Fibroblast of skin of left quadriceps (primary cell): ENCODE results near the gene MYO15B.
"Not testable (repeated sequence)": the region's sequence is repeated elsewhere in the genome, so short reads cannot be mapped to it uniquely, and the experiment has no call there.

Experiments
- DNase-seq, 2 experiments: peaks; one replicate each; pipeline ENCODE4 v3.0.0-alpha.2; 2013; ENCODE audit warnings: low read depth in 2 of 2

The MYO15B gene

DNA sequence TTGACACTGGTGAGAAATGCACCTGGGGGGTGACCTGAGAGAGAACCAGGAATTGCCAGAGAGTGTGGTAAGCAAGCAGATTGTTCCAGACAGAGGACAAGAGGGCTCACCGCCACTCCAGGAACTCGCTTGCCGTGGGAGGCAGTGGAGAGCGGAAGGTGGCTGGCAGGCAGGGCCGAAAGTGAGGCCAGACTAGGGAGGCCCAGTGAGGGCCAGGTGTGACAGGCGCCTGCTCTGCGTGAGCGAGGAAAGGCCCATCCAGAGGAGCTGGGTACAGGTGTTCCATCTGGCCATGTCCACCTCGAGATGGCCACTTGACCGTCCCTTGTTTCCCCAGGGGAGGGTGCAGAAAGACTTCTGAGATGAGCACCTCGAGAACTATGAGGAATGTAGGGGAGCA is 11.9 kb upstream of the MYO15B start:
- DNase-seq = no peak

DNA sequence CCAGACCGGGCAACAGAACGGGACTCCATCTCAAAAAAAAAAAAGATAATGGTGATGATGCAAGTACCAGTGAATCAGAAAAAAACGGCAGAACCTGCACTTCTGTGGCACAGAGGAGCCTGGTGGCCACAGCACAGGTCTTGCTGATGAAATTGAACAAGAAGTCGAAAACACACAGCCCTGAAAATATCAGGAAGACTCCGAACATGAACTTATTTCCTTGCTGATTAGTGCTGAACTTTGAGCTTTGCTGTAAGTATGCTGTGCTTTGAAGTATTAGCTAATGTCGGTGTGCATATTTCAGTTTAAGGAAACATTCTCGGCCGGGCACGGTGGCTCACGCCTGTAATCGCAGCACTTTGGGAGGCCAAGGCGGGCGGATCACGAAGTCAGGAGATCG is 10.9 kb upstream of the MYO15B start:
- DNase-seq = no peak

DNA sequence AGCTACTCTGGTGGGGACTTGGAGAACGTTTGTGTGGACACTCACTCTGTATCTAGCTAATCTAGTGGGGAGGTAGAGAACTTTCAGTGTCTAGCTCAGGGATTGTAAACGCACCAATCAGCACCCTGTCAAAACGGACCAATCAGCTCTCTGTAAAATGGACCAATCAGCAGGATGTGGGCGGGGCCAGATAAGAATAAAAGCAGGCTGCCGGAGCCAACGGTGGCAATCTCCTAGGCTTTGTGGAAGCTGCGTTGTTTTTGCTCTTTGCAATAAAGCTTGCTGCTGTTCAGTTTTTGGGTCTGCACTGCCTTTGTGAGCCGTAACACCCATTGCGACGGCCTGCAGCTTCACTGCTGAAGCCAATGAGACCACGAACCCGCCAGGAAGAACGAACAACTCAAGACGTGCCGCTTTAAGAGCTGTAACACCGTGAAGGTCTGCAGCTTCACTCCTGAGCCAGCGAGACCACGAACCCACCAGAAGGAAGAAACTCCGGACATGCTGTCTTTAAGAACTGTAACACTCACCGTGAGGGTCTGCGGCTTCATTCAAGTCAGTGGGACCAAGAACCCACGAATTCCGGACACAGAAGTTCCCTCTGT is 6.4 kb upstream of the MYO15B start:
- DNase-seq = not testable (repeated sequence)

DNA sequence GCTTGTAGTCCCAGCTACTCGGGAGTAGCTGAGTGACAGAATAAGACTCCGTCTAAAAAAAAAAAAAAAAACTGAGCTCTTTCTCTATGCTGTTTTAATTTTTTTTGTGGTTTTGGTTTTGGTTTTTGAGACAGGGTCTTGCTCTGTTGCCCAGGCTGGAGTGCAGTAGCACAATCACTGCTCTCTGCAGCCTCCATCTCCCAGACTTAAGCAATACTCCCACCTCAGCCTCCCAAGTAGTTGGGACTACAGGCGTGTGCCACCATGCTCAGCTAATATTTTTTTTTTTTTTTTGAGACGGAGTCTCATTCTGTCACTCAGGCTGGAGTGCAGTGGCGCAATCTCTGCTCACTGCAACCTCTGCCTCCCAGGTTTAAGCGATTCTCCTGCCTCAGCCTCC is 4.4 kb upstream of the MYO15B start:
- DNase-seq = not testable (repeated sequence)

GRCh38 chr17:75584849-75585175 is 2.8 kb upstream of the MYO15B start:
- DNase-seq = no peak

DNA sequence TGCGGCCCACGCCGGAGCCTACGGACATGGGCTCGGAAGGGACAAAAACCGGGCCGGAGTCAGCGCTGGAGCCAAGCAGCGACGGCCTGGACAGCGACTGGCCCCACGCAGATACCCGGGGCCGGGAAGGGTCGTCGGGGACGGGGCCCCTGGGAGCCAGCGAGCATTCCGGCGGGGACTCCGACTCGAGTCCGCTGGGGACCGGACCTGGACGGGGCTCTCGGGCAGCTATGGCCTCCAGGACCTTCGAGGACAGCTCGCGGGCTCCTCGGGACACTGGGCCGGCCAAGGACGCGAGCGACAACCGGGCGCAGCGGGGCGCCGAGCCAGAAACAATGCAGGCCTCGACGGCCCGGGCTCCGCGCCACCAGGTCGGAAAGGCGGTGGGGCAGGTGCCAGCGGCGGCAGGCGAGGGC is 1.0 kb downstream of the MYO15B start:
- DNase-seq = no peak

DNA sequence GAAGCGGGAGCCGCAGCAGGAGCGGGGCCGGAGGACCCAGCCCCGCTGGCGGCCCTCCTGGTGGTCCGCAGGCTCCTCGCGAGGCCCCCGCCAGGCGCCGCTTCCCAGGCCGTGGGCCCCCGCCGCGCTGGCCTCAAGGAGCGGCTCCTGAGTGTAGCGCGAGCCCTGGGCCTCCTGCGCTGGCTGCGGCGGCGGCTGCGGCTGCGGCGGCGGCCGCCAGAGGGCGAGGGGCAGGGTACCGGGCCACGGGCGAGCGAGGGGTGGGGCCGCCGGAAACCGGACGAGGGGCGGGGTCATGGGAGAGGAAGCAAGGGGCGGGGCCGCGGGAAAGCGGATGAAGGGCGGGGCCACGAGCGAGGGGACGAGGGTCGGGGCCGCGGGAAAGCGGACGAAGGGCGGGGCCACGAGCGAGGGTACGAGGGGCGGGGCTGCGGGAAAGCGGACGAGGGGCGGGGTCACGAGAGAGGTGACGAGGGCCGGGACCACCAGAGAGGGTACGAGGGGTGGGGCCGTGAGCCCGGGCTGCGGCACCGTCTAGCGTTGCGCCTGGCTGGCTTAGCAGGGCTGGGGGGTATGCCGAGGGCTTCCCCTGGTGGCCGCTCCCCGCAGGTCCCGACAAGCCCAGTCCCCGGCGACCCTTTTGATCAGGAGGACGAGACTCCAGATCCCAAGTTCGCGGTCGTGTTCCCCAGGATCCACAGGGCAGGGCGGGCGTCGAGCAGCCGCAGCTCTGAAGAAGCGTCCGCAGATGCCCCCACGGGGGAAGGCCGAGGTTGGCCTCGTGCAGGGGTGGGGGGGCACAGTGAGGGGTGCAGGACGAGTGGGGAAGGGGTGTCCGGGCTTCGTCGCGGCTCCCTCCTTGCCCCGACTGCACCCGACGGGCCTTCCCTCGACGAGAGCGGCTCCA is 1.7 kb downstream of the MYO15B start:
- DNase-seq = peak; percentile 64 to 67

GRCh38 chr17:75589919-75590303 is 2.3 kb downstream of the MYO15B start:
- no peak for DNase-seq

- DNase-seq = no peak
Observed at GRCh38 chr17:75590314-75590761, 2.7 kb downstream of the MYO15B start.

GRCh38 chr17:75590849-75591721 is 3.5 kb downstream of the MYO15B start:
- no peak for DNase-seq

- no peak for DNase-seq
Observed at GRCh38 chr17:75591722-75592302, 4.2 kb downstream of the MYO15B start.

GRCh38 chr17:75592348-75593020 is 4.9 kb downstream of the MYO15B start:
- no peak for DNase-seq

- DNase-seq = not testable (repeated sequence)
Observed at GRCh38 chr17:75593430-75593829, 5.8 kb downstream of the MYO15B start.

DNA sequence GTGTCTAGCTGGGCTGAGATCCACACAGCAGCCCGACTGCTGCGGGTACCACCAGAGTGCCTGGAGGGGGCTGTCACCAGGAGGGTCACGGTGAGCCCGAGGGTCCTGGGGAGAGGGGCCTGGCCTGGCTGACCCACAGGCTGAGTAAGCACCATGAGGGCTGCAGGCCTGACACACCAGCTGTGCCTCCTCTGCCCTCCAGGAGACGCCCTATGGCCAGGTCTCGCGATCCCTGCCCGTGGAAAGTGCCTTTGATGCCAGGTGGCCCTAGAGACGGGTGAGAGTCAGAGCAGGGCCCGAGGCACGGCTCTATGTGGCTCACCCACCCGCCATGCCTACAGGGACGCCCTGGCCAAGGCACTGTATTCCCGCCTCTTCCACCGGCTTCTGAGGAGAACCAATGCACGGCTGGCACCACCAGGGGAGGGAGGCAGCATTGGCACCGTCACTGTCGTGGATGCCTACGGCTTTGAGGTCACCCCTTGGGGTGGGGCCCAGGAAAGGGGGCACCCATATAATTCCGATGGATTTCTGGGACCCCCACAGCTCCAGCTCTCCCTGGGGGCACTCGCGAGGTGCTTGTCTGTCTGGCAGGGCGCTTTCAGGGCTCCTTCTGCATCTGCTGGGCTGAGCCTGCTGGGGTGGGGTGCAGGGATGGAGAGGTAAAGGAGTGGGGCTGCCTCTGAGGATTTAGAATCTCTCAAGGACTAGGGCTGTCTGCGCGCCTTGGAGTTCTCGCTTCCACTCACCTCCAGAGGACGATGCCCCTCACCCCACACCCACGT is 7.1 kb downstream of the MYO15B start:
- DNase-seq = no peak

- DNase-seq = no peak
Observed at GRCh38 chr17:75595284-75595919, 7.8 kb downstream of the MYO15B start.

DNA sequence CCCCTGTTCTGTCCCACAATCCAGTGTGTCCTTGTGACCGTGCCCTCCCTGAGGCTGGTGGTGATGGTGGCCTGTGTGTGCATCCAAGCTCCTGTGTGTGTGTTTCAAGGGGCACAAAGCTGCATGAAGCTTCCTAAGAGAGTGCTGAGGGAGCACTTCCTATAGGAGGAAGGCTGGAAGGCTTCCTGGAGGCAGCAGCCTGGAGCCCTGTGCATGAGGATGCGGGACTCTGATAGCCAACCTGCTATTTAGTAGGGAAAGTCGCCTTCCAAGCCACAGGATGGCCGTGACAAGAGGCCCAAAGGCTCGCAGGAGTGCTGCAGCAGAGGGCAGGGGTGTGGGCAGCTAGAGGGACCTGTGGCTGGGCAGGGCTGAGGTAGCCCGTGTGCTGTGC is 8.3 kb downstream of the MYO15B start:
- no peak for DNase-seq

- DNase-seq = no peak
Observed at GRCh38 chr17:75596320-75597087, 8.9 kb downstream of the MYO15B start.

- DNase-seq = no peak
Observed at GRCh38 chr17:75601057-75601987, 13.7 kb downstream of the MYO15B start.
